ENCODE results near the gene ELL2. TPM values are rescaled to one million over a fixed set of nuclear protein-coding genes. Genes with fewer than 3 reads are reported as not detected.

The ELL2 gene
- total and polyA plus RNA-seq, 2 donors (not counting 1 experiment from before 2014, with no cell fraction given), result 7.2 to 27.0 TPM

GRCh38 chr5:95861221-95861863 is 100.3 kb downstream of the ELL2 start:
- no peaks in the 10 kb centered on the region for H3K79me2 ChIP-seq (ENCODE audit: control insufficient read depth, insufficient read depth, low read length)
- Mint-ChIP-seq H3K4me3 (peak overlapping the region; percentile 61), H3K27ac (no peak overlapping the region), H3K4me1 (peaks cover 30% of the 10 kb centered on the region), H3K27me3 (peaks cover 11% of the 10 kb centered on the region), H3K9me3 (ENCODE audit: insufficient read depth) (no peaks in the 10 kb centered on the region)
- H3K36me3 ChIP-seq (replicated peaks in 1 of 2; ENCODE audit: control extremely low read depth in 1 of 2, control insufficient read depth in 1 of 2, extremely low read depth in 1 of 2, insufficient read depth in 2 of 2, low read length in 1 of 2), result no peaks in the 10 kb centered on the region
- ATAC-seq (ENCODE audit: low read depth) (no peak), DNase-seq (peak; percentile 41)
- peak overlapping the region; percentile 60 for H2AFZ ChIP-seq (ENCODE audit: insufficient read depth, low read depth, low read length, poor library complexity, severe bottlenecking)
- H3K27ac ChIP-seq (ENCODE audit: low read length in 2 of 2), result no peak overlapping the region
- CTCF ChIA-PET, result interaction anchor here (0.8 to 7.0 kb wide), 10 partner anchors 9 to 741 kb away, joined by 3 to 151 read pairs (median 6); no protein-coding TSS in a partner anchor
- WGBS (ENCODE audit: insufficient coverage), result 2% methylated on average over 11 of the region's 14 CpGs
- H3K4me2 ChIP-seq (replicated peaks; ENCODE audit: low read depth, low read length, poor library complexity, severe bottlenecking), result peak overlapping the region; percentile 56
- H3K27me3 ChIP-seq (replicated peaks in 1 of 4; ENCODE audit: control extremely low read depth in 1 of 4, control insufficient read depth in 3 of 4, insufficient read depth in 4 of 4, low read length in 3 of 4), result peaks cover 0 to 6% (median 1%) of the 10 kb centered on the region in 4 experiments
- no peaks in the 10 kb centered on the region for H3K9me3 ChIP-seq (ENCODE audit: control extremely low read depth in 1 of 3, control insufficient read depth in 2 of 3, insufficient read depth in 1 of 3, low read length in 2 of 3)
- H4K20me1 ChIP-seq (ENCODE audit: control insufficient read depth, insufficient read depth, low read length, poor library complexity, severe bottlenecking), result no peaks in the 10 kb centered on the region
- peak overlapping the region; percentile 27 for H3K9ac ChIP-seq (ENCODE audit: low read length)
- POLR2A ChIA-PET, result interaction anchor here (0.7 kb wide), 1 partner anchor 1239 kb away, joined by 3 read pairs; no protein-coding TSS in a partner anchor
- intact Hi-C loops (cut with micrococcal nuclease), result loop anchor here (5.0 kb wide), 1 partner anchor 101 kb away; the partner anchor contains the start of gene ELL2
- peaks cover 15 to 19% of the 10 kb centered on the region in 2 donors for H3K4me1 ChIP-seq (ENCODE audit: control insufficient read depth in 2 of 2, insufficient read depth in 2 of 2, low read length in 2 of 2)
- peak overlapping the region in 1 of 5 experiments; percentile 1 for H3K4me3 ChIP-seq (ENCODE audit: control extremely low read depth in 1 of 5, extremely low read depth in 1 of 5, insufficient read depth in 1 of 5, low read depth in 2 of 5, low read length in 4 of 5)
- TF ChIP-seq CTCF (IDR thresholded peaks at IDR 0.05) (no peak), EZH2 (IDR thresholded peaks at IDR 0.05; ENCODE audit: borderline replicate concordance, insufficient read depth, low read depth, low read length, poor library complexity, severe bottlenecking) (no peak)

GRCh38 chr5:95859661-95860060 is 102.0 kb downstream of the ELL2 start:
- no peaks in the 10 kb centered on the region for H3K9me3 ChIP-seq (ENCODE audit: control extremely low read depth in 1 of 3, control insufficient read depth in 2 of 3, insufficient read depth in 1 of 3, low read length in 2 of 3)
- ChIA-PET CTCF (interaction anchor here (1.0 to 7.0 kb wide), 10 partner anchors 9 to 743 kb away, joined by 3 to 151 read pairs (median 5); no protein-coding TSS in a partner anchor), POLR2A (no interaction called here)
- H3K9me3 Mint-ChIP-seq (ENCODE audit: insufficient read depth), result no peaks in the 10 kb centered on the region
- no peak overlapping the region for H3K27ac ChIP-seq (ENCODE audit: low read length in 2 of 2)
- no peak overlapping the region for H3K4me2 ChIP-seq (replicated peaks; ENCODE audit: low read depth, low read length, poor library complexity, severe bottlenecking)
- peaks cover 11% of the 10 kb centered on the region for H3K27me3 Mint-ChIP-seq
- peaks cover 0 to 6% (median 1%) of the 10 kb centered on the region in 4 experiments for H3K27me3 ChIP-seq (replicated peaks in 1 of 4; ENCODE audit: control extremely low read depth in 1 of 4, control insufficient read depth in 3 of 4, insufficient read depth in 4 of 4, low read length in 3 of 4)
- WGBS (ENCODE audit: insufficient coverage), result 84% methylated on average over 2 of the region's 4 CpGs
- H3K9ac ChIP-seq (ENCODE audit: low read length), result no peak overlapping the region
- no peak overlapping the region for H2AFZ ChIP-seq (ENCODE audit: insufficient read depth, low read depth, low read length, poor library complexity, severe bottlenecking)
- peak overlapping the region; percentile 15 for H3K27ac Mint-ChIP-seq
- no peaks in the 10 kb centered on the region for H4K20me1 ChIP-seq (ENCODE audit: control insufficient read depth, insufficient read depth, low read length, poor library complexity, severe bottlenecking)
- ATAC-seq (ENCODE audit: low read depth), result no peak
- TF ChIP-seq EZH2 (IDR thresholded peaks at IDR 0.05; ENCODE audit: borderline replicate concordance, insufficient read depth, low read depth, low read length, poor library complexity, severe bottlenecking) (no peak), CTCF (IDR thresholded peaks at IDR 0.05) (no peak)
- peaks cover 15 to 18% of the 10 kb centered on the region in 2 donors for H3K4me1 ChIP-seq (ENCODE audit: control insufficient read depth in 2 of 2, insufficient read depth in 2 of 2, low read length in 2 of 2)
- H3K4me3 ChIP-seq (ENCODE audit: control extremely low read depth in 1 of 5, extremely low read depth in 1 of 5, insufficient read depth in 1 of 5, low read depth in 2 of 5, low read length in 4 of 5), result no peak overlapping the region
- H3K36me3 ChIP-seq (replicated peaks in 1 of 2; ENCODE audit: control extremely low read depth in 1 of 2, control insufficient read depth in 1 of 2, extremely low read depth in 1 of 2, insufficient read depth in 2 of 2, low read length in 1 of 2), result no peaks in the 10 kb centered on the region
- DNase-seq, result no peak
- H3K79me2 ChIP-seq (ENCODE audit: control insufficient read depth, insufficient read depth, low read length), result no peaks in the 10 kb centered on the region
- no peak overlapping the region for H3K4me3 Mint-ChIP-seq
- intact Hi-C loops (cut with micrococcal nuclease), result loop anchor here (5.0 kb wide), 1 partner anchor 103 kb away; the partner anchor contains the start of gene ELL2
- H3K4me1 Mint-ChIP-seq, result peaks cover 30% of the 10 kb centered on the region
